IPS DF 4.7 (cell line): ENCODE data around the gene WDR41.

Experiments
- DNase-seq: peaks from one replicate; pipeline ENCODE4 v3.0.0-alpha.2; 2013; ENCODE audit warnings: low spot score; ENCODE audit errors: extremely low read depth

The WDR41 gene

GRCh38 chr5:77448831-77449230 lies 43.3 kb downstream of the WDR41 start:
- no peak for DNase-seq

GRCh38 chr5:77444356-77444755 lies 47.8 kb downstream of the WDR41 start:
- DNase-seq = no peak

GRCh38 chr5:77443670-77444069 lies 48.4 kb downstream of the WDR41 start:
- DNase-seq = no peak

- no peak for DNase-seq
These were observed 54.0 kb downstream of the WDR41 start for GRCh38 chr5:77438071-77438470.

- DNase-seq = no peak
These were observed 54.9 kb downstream of the WDR41 start for GRCh38 chr5:77437194-77437593.

- DNase-seq = no peak
These were observed 60.4 kb downstream of the WDR41 start for GRCh38 chr5:77431719-77432118.

GRCh38 chr5:77431286-77431685 lies 60.8 kb downstream of the WDR41 start:
- no peak for DNase-seq

GRCh38 chr5:77430726-77431125 lies 61.4 kb downstream of the WDR41 start:
- no peak for DNase-seq

GRCh38 chr5:77428526-77428925 lies 63.6 kb downstream of the WDR41 start:
- DNase-seq = no peak

- no peak for DNase-seq
These were observed 64.1 kb downstream of the WDR41 start for GRCh38 chr5:77427998-77428397.

- no peak for DNase-seq
These were observed 65.4 kb downstream of the WDR41 start for GRCh38 chr5:77426670-77427069.

GRCh38 chr5:77425998-77426659 lies 66.0 kb downstream of the WDR41 start:
- DNase-seq = no peak

- DNase-seq = no peak
These were observed 66.7 kb downstream of the WDR41 start for GRCh38 chr5:77425420-77425819.

- DNase-seq = no peak
These were observed 67.2 kb downstream of the WDR41 start for GRCh38 chr5:77424921-77425320.

- no peak for DNase-seq
These were observed 68.9 kb downstream of the WDR41 start for GRCh38 chr5:77423022-77423750.

GRCh38 chr5:77420940-77421339 lies 71.2 kb downstream of the WDR41 start:
- DNase-seq = no peak

GRCh38 chr5:77419644-77420582 lies 72.2 kb downstream of the WDR41 start:
- no peak for DNase-seq

- no peak for DNase-seq
These were observed 73.2 kb downstream of the WDR41 start for GRCh38 chr5:77418601-77419581.

GRCh38 chr5:77418162-77418561 lies 74.0 kb downstream of the WDR41 start:
- DNase-seq = no peak

GRCh38 chr5:77413049-77413448 lies 79.1 kb downstream of the WDR41 start:
- no peak for DNase-seq
